Raji (cell line): ENCODE data around the gene LIX1L.

Experiments
- POLR2A ChIP-seq: IDR thresholded peaks from 2 replicates; pipeline ENCODE4 v1.6.1; 2011; ENCODE audit warnings: low read depth, low read length, control low read depth; ENCODE audit not compliant: insufficient read depth

Gene LIX1L

GRCh38 chr1:145957443-145958319 is at the start of gene LIX1L:
Gene LIX1L (minus strand): TSS chr1:145958017. CDS start chr1:145957927, 90 bp downstream.
- peak; percentile 86 for TF ChIP-seq POLR2A

GRCh38 chr1:146001709-146002108 is 43.9 kb upstream of the LIX1L start:
- TF ChIP-seq POLR2A, result no peak

- TF ChIP-seq POLR2A, result no peak
These were observed 41.7 kb upstream of the LIX1L start for GRCh38 chr1:145999321-146000024.

GRCh38 chr1:145997718-145998023 is 39.9 kb upstream of the LIX1L start:
- TF ChIP-seq POLR2A, result no peak

GRCh38 chr1:145997016-145997717 is 39.4 kb upstream of the LIX1L start:
- peak; percentile 72 for TF ChIP-seq POLR2A

- peak; percentile 85 for TF ChIP-seq POLR2A
These were observed 38.7 kb upstream of the LIX1L start, which contains the start of gene TXNIP for GRCh38 chr1:145996433-145997015. Gene TXNIP (minus strand): TSS chr1:145996579. CDS start chr1:145996266, 313 bp downstream.

GRCh38 chr1:145995964-145996432 is 38.2 kb upstream of the LIX1L start:
- no peak for TF ChIP-seq POLR2A

- TF ChIP-seq POLR2A, result no peak
These were observed 37.5 kb upstream of the LIX1L start for GRCh38 chr1:145995148-145995881.

- TF ChIP-seq POLR2A, result 0 out of 2 replicates have a peak, but pooled peaks have one; percentile 4
These were observed 36.7 kb upstream of the LIX1L start for GRCh38 chr1:145994391-145995120.

GRCh38 chr1:145993618-145994390 is 36.0 kb upstream of the LIX1L start:
- no peak for TF ChIP-seq POLR2A

- no peak for TF ChIP-seq POLR2A
These were observed 35.3 kb upstream of the LIX1L start for GRCh38 chr1:145992958-145993617.

GRCh38 chr1:145992502-145992936 is 34.7 kb upstream of the LIX1L start:
- TF ChIP-seq POLR2A, result no peak

GRCh38 chr1:145991735-145992412 is 34.1 kb upstream of the LIX1L start:
- TF ChIP-seq POLR2A, result peak; percentile 67
